ENCODE results near the gene CRIP2. TPM values are rescaled to one million over a fixed set of nuclear protein-coding genes. Genes with fewer than 3 reads are reported as not detected.

Gene CRIP2
- total and polyA plus RNA-seq, 2 of the 4 experiments (the other 2 are of a cell fraction), result 18.1 to 123 TPM

DNA sequence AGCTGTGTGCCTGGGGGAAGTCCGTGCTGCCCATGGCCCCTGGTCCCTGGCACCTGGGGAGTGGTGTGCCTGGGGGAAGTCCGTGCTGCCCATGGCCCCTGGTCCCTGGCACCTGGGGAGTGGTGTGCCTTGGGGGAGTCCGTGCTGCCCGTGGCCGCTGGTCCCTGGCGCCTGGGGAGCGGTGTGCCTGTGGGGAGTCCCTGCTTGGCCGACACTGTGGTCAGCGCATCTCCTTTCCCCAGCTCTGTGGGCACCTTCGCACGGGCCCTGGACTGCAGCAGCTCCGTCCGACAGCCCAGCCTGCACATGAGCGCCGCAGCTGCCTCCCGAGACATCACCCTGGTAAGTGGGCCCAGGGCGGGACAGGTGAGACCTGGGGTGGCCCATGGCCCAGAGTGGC is 14.5 kb upstream of the CRIP2 start:
- no peak overlapping the region for H3K27ac ChIP-seq (ENCODE audit: insufficient read depth, low read length)
- no peak overlapping the region for H3K56ac ChIP-seq (ENCODE audit: extremely low read depth, insufficient read depth, low read length)
- no peak overlapping the region for H4K5ac ChIP-seq (ENCODE audit: low read depth, low read length)
- 0 out of 4 replicates have a peak, but pooled peaks cover 0 to 5% of the 10 kb centered on the region in 2 experiments for H3K79me1 ChIP-seq (ENCODE audit: low read depth in 1 of 2, low read length in 2 of 2)
- no peak overlapping the region for H3K14ac ChIP-seq (replicated peaks; ENCODE audit: low read depth, low read length)
- H3K9ac ChIP-seq (ENCODE audit: low read depth, low read length), result no peak overlapping the region
- ATAC-seq (ENCODE audit: low read depth) (no peak), DNase-seq (no peak)
- H4K20me1 ChIP-seq (ENCODE audit: insufficient read depth, low read length), result no peaks in the 10 kb centered on the region; the same call in 1 of the 2 replicates
- H2BK5ac ChIP-seq (ENCODE audit: low read depth, low read length, poor library complexity, severe bottlenecking), result no peak overlapping the region
- TF ChIP-seq, protein P1, sequence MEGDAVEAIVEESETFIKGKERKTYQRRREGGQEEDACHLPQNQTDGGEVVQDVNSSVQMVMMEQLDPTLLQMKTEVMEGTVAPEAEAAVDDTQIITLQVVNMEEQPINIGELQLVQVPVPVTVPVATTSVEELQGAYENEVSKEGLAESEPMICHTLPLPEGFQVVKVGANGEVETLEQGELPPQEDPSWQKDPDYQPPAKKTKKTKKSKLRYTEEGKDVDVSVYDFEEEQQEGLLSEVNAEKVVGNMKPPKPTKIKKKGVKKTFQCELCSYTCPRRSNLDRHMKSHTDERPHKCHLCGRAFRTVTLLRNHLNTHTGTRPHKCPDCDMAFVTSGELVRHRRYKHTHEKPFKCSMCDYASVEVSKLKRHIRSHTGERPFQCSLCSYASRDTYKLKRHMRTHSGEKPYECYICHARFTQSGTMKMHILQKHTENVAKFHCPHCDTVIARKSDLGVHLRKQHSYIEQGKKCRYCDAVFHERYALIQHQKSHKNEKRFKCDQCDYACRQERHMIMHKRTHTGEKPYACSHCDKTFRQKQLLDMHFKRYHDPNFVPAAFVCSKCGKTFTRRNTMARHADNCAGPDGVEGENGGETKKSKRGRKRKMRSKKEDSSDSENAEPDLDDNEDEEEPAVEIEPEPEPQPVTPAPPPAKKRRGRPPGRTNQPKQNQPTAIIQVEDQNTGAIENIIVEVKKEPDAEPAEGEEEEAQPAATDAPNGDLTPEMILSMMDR (conservative IDR thresholded peaks at IDR 0.05; ENCODE audit: low read depth, low read length), result no peak
- H2BK15ac ChIP-seq (ENCODE audit: low read depth, low read length), result no peak overlapping the region
- H3K9me3 ChIP-seq (ENCODE audit: control insufficient read depth, insufficient read depth, low read length), result no peaks in the 10 kb centered on the region
- no peak overlapping the region for H2BK20ac ChIP-seq (ENCODE audit: low read depth, low read length)
- H3K4me3 ChIP-seq (ENCODE audit: insufficient read depth, low read depth, low read length), result no peak overlapping the region
- H2AK9ac ChIP-seq (replicated peaks; ENCODE audit: low read depth, low read length, poor library complexity), result no peak overlapping the region
- no peak overlapping the region for H4K8ac ChIP-seq (ENCODE audit: low read depth in 2 of 2, low read length in 2 of 2)
- H3K23ac ChIP-seq (ENCODE audit: low read depth, low read length), result no peak overlapping the region
- peaks cover 66% of the 10 kb centered on the region for H3K36me3 ChIP-seq (ENCODE audit: control insufficient read depth, insufficient read depth, low read length)
- H4K91ac ChIP-seq (ENCODE audit: insufficient read depth, low read depth, low read length), result no peak overlapping the region
- H2AK5ac ChIP-seq (ENCODE audit: low read depth, low read length), result no peak overlapping the region
- H3K9me1 ChIP-seq (ENCODE audit: insufficient read depth, low read length), result no peaks in the 10 kb centered on the region
- no peak overlapping the region for H2AFZ ChIP-seq (replicated peaks; ENCODE audit: low read length, poor library complexity)
- ChIA-PET POLR2A (ENCODE audit: unreplicated experiment) (no interaction called here), CTCF (no interaction called here)
- no TSS peak for BruUV-seq (replicated peaks)
- no peak overlapping the region for H3K18ac ChIP-seq (ENCODE audit: low read depth, low read length)
- H3K27me3 ChIP-seq (ENCODE audit: control insufficient read depth, insufficient read depth, low read length), result no peaks in the 10 kb centered on the region
- no peak overlapping the region for H2BK120ac ChIP-seq (ENCODE audit: low read depth, low read length)
- H3K4ac ChIP-seq (ENCODE audit: low read depth, low read length), result no peak overlapping the region
- H3K4me2 ChIP-seq (ENCODE audit: low read depth, low read length), result no peak overlapping the region
- in situ Hi-C loops (cut with MboI; ENCODE audit: low sequenced_read_pairs) (no loop called here), dilution Hi-C loops (cut with HindIII; ENCODE audit: low sequenced_read_pairs, unreplicated experiment) (no loop called here), intact Hi-C loops (cut with micrococcal nuclease) (no loop called here)
- no peaks in the 10 kb centered on the region for H3K4me1 ChIP-seq (ENCODE audit: control insufficient read depth, insufficient read depth, low read length)
- WGBS, 2 experiments (ENCODE audit: extremely low coverage in 2 of 2, insufficient read length in 1 of 2), result 96% methylated on average over 11 of the region's 17 CpGs; no CpG with 5 or more reads in 1 of the 2 experiments
